Fibroblast of the aortic adventitia (primary cell): Measurements from ENCODE around the gene PLD1. TPM values are rescaled to one million over a fixed set of nuclear protein-coding genes. Genes with fewer than 3 reads are reported as not detected.
"Not testable (repeated sequence)": the region's sequence is repeated elsewhere in the genome, so short reads cannot be mapped to it uniquely, and the experiment has no call there.

Experiments used
- DNase-seq: peaks from one replicate; pipeline ENCODE4 v3.0.0-alpha.2; 2010; ENCODE audit warnings: low read depth
- H3K4me3 ChIP-seq: 2 replicates; pipeline ENCODE4 v1.5.1; 2011; ENCODE audit warnings: low read depth, mild to moderate bottlenecking, control low read depth, low read length, moderate library complexity
- total RNA-seq: library from RNA; depleted of rRNA; stranded (reverse); fragments of >200 nt; gene quantifications from 2 replicates; pipeline ENCODE4 v1.2.3, GENCODE V29; 2012; ENCODE audit warnings: low replicate concordance
- TF ChIP-seq, protein P1 (sequence below): IDR thresholded peaks from 2 replicates; pipeline ENCODE4 v1.5.1; 2011; ENCODE audit warnings: mild to moderate bottlenecking, low read length, control low read depth, inconsistent platforms; ENCODE audit not compliant: insufficient read depth

The PLD1 gene
- total RNA-seq, 1 donor: 23.1 TPM

DNA sequence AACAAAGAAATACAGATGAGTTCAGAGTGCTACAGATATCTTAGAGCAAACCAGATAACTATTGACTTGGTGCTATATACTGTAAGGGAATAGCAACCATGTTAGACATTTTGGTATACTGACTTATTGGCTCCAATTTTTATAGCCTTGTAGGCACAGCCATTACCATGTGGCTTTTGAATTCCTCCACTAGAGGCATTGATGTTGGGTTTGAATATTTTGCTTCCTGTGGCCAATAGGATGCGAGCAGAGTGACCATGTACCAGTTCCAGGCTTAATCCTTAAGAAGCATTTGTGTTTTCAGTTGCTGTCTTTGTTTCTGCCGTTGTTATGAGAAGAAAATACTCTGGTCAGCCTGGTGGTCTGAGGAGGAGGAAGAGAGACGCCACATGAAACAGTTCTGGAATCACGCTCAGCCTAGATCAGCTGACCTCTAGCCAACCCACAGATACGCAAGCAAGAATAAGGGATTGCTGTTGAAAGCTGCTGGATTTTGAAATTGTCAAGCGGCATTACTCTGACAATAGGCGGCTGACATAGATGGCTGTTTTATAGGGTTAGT is 240.6 kb downstream of the PLD1 start:
- H3K4me3 ChIP-seq: no peak overlapping the region
- DNase-seq: no peak
- TF ChIP-seq, protein P1, sequence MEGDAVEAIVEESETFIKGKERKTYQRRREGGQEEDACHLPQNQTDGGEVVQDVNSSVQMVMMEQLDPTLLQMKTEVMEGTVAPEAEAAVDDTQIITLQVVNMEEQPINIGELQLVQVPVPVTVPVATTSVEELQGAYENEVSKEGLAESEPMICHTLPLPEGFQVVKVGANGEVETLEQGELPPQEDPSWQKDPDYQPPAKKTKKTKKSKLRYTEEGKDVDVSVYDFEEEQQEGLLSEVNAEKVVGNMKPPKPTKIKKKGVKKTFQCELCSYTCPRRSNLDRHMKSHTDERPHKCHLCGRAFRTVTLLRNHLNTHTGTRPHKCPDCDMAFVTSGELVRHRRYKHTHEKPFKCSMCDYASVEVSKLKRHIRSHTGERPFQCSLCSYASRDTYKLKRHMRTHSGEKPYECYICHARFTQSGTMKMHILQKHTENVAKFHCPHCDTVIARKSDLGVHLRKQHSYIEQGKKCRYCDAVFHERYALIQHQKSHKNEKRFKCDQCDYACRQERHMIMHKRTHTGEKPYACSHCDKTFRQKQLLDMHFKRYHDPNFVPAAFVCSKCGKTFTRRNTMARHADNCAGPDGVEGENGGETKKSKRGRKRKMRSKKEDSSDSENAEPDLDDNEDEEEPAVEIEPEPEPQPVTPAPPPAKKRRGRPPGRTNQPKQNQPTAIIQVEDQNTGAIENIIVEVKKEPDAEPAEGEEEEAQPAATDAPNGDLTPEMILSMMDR: no peak

GRCh38 chr3:171568766-171569165 is 241.5 kb downstream of the PLD1 start:
- no peak for DNase-seq
- no peak overlapping the region for H3K4me3 ChIP-seq
- TF ChIP-seq, protein P1: no peak

GRCh38 chr3:171566803-171567422 is 243.4 kb downstream of the PLD1 start:
- peak; percentile 67 for DNase-seq

GRCh38 chr3:171565481-171566058 is 244.7 kb downstream of the PLD1 start:
- DNase-seq: peak; percentile 39
- no peak overlapping the region for H3K4me3 ChIP-seq
- TF ChIP-seq, protein P1: no peak

More at GRCh38 chr3:171566803-171567422, 243.4 kb downstream of the PLD1 start:
- TF ChIP-seq, protein P1: peak; percentile 64
- no peak overlapping the region for H3K4me3 ChIP-seq

DNA sequence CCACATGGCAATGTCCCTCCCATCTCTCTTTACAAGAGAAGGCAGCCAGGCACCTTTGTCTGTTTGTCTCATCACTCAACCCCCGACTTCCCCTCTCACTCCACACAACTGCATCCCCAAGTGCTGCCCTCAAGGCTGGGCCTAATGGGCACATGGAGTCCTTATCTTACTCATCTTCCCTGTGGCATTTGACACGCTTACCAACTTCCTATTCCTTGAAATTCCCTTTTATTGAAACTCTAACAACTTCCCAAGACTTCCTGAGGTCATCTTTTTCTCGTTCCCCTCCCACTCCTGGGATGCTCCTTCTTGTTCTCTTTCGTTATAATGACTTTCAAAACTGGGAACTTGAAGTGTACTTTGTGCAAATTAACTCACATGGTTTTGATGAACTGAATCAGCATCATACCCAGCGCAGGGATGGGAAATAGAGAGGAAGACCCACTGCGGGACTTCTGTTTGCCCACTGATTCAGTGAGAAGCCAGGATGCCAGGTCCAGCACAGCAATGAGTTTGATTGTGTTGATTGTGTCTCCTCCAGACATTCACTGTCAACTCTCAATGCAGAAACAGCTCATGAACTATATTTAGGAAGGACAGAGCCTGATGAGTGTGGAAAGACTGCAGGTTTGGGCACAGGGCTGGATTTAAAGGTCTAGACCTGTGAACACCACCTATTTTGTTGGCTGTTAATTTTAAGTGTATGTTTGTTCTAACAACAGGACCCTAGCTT is 245.4 kb downstream of the PLD1 start:
- DNase-seq: no peak
- TF ChIP-seq, protein P1: no peak
- H3K4me3 ChIP-seq: no peak overlapping the region

GRCh38 chr3:171563298-171563697 is 247.0 kb downstream of the PLD1 start:
- H3K4me3 ChIP-seq: no peak overlapping the region
- TF ChIP-seq, protein P1: no peak
- no peak for DNase-seq

DNA sequence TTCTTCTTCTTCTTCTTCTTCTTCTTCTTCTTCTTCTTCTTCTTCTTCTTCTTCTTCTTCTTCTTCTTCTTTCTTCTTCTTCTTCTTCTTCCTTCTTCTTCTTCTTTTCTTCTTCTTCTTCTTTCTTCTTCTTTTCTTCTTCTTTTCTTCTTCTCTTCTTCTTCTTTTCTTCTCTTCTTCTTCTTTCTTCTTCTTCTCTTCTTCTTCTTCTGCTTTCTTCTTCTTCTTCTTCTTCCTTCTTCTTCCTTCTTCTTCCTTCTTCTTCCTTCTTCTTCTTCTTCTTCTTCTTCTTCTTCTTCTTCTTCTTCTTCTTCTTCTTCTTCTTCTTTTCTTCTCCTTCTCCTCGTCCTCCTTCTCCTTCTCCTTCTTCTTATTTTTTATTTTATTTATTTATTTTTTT is 247.8 kb downstream of the PLD1 start:
- not testable (repeated sequence) for H3K4me3 ChIP-seq, DNase-seq
